Activated CD8-positive, alpha-beta memory T cell treated with anti-CD3 and anti-CD28 coated beads for 4 hours (primary cell): ENCODE results near the gene CXCR6.

Experiments used
- DNase-seq, 2 donors: peaks; one replicate each; pipeline ENCODE4 v3.0.0-alpha.2; 2020; ENCODE audit warnings: low read depth in 2 of 2

CXCR6 gene

GRCh38 chr3:45948311-45948781 lies 5.1 kb downstream of the CXCR6 start:
- DNase-seq: no peak

GRCh38 chr3:45948881-45949280 lies 5.6 kb downstream of the CXCR6 start:
- no peak for DNase-seq

- DNase-seq: no peak
These were observed 6.2 kb downstream of the CXCR6 start for GRCh38 chr3:45949432-45949831.

GRCh38 chr3:45950131-45950530 lies 6.9 kb downstream of the CXCR6 start:
- DNase-seq: no peak

GRCh38 chr3:45950686-45951600 lies 7.7 kb downstream of the CXCR6 start:
- peak in 1 of 2 donors; percentile 39 for DNase-seq

- DNase-seq: no peak
These were observed 8.7 kb downstream of the CXCR6 start for GRCh38 chr3:45951946-45952345.

GRCh38 chr3:45952456-45952855 lies 9.2 kb downstream of the CXCR6 start:
- no peak for DNase-seq

- no peak for DNase-seq
These were observed 10.3 kb downstream of the CXCR6 start for GRCh38 chr3:45953536-45953935.

GRCh38 chr3:45954306-45954705 lies 11.0 kb downstream of the CXCR6 start:
- DNase-seq: no peak

GRCh38 chr3:45955017-45955647 lies 11.9 kb downstream of the CXCR6 start:
- DNase-seq: no peak

- DNase-seq: no peak
These were observed 12.4 kb downstream of the CXCR6 start for GRCh38 chr3:45955706-45956105.

GRCh38 chr3:45957586-45957985 lies 14.3 kb downstream of the CXCR6 start:
- no peak for DNase-seq

- no peak for DNase-seq
These were observed 15.1 kb downstream of the CXCR6 start for GRCh38 chr3:45958321-45958791.

- DNase-seq: no peak
These were observed 15.9 kb downstream of the CXCR6 start for GRCh38 chr3:45959201-45959600.

- no peak for DNase-seq
These were observed 17.0 kb downstream of the CXCR6 start for GRCh38 chr3:45960289-45960688.

- DNase-seq: no peak
These were observed 18.8 kb downstream of the CXCR6 start for GRCh38 chr3:45962033-45962432.

- no peak for DNase-seq
These were observed 20.9 kb downstream of the CXCR6 start for GRCh38 chr3:45964139-45964538.

GRCh38 chr3:45965253-45965652 lies 22.0 kb downstream of the CXCR6 start:
- no peak for DNase-seq

- no peak for DNase-seq
These were observed 22.4 kb downstream of the CXCR6 start for GRCh38 chr3:45965653-45966052.

GRCh38 chr3:45966371-45966791 lies 23.1 kb downstream of the CXCR6 start:
- no peak for DNase-seq

- DNase-seq: no peak
These were observed 23.8 kb downstream of the CXCR6 start for GRCh38 chr3:45966950-45967640.

GRCh38 chr3:45967724-45968123 lies 24.5 kb downstream of the CXCR6 start:
- DNase-seq: no peak
